T47D (cell line): ENCODE results near the gene CDK18.

ENCODE experiments used
- DNase-seq, 2 experiments: peaks; one replicate each; pipeline versions ENCODE4 v3.0.0 to v3.0.0-alpha.2; 2011 to 2012; ENCODE audit warnings: low read depth in 1 of 2, low spot score in 1 of 2
- JUND ChIP-seq: IDR thresholded peaks from 2 replicates; pipeline ENCODE4 v1.6.1; 2012; ENCODE audit warnings: low read depth
- in situ Hi-C: cut with HindIII; loops from 2 replicates; pipeline ENCODE4 v1.10.0; 2016; ENCODE audit warnings: low sequenced_read_pairs, low pct_unique_long_range_greater_than_20kb

The CDK18 gene

DNA sequence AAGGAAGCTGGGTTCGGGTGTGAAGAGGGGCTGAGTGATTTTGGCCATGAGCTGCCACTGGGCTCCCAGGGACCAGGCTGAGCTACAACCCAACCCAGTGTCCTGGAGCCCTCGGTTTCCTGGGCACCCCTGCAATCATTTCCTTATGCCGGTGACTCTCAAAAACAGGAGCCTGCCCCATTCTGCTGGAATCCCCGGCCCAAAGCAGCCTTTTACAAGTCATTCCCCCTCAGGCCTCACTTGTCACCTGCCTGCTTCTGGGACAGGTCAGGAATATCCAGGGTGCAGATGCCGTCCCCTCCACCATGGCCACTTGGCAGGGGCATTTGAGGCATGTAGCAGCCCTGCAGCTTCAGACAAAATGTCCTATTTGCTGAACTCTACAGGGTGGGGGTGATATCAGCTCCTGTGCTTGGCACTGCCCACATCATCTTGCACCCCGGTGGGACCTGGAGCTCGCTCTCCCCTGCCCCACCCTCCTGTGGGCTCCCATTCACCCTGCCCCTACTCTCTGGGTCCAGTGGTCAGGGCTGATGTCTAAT, 30.0 kb downstream of the CDK18 start:
- DNase-seq = no peak
- no peak for TF ChIP-seq JUND
- in situ Hi-C loops = no loop called here

DNA sequence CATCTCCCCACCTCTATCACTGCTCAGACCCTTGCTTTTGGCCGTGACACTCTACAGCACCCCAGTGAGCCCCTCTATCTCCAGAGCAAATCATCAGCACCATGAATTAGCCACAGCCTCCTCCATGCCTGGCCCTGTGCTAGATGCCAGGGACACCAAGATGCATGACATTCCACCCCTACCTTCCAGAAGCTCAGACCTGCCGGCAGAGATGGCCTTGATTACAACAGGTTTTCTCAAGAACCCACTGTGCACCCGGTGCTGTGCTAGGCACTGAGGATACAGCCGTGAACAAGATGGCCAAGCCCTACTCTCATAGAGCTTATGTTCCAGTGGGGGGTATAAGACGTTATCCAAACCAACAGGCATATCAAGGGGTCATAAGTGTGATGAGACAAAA, 30.6 kb downstream of the CDK18 start:
- no peak for DNase-seq
- TF ChIP-seq JUND = no peak
- in situ Hi-C loops = no loop called here

DNA sequence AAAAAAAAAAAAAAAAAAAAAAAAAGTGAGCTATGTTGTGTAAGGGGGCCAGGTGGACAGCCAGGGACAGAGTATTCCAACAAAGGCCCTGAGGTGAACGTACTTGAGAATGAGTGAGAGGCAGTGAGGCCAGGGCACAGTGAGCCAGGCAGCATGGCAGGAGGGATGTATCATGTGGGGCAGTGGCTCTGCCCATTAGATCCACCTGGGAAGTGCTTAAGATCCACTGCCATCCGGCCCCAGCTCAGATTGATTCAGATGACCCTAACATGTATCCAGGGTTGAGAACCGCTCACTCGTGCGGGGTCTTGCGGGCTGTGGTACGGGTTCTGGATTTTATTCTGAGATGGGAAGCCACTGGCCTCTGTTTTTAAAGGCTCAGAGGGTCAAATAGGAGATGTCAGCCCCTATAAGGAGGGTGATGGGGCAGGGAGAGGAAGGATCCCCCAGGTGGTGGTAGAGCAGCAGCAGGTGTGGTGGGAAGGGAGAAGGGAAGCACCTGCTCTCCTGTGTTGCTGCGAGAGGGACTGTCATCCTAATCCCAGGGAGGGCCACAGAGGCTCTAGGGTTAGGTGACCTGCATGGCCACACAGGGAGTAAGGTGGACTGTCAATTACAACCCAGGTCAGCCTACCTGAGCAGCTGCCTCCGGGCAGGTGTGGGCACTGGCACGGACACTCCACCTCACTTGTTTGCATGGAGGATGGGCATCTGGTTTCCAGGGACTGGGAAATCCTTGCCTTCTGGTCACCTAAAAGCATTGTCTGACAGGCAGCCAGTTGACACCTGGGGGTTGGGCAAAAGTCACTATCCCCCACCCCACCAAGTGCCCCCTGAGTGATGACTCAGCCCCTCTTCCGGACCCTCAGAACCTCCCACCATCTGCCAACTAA, 31.6 kb downstream of the CDK18 start:
- TF ChIP-seq JUND = no peak
- in situ Hi-C loops = no loop called here
- peak in 1 of 2 experiments; percentile 37 for DNase-seq

DNA sequence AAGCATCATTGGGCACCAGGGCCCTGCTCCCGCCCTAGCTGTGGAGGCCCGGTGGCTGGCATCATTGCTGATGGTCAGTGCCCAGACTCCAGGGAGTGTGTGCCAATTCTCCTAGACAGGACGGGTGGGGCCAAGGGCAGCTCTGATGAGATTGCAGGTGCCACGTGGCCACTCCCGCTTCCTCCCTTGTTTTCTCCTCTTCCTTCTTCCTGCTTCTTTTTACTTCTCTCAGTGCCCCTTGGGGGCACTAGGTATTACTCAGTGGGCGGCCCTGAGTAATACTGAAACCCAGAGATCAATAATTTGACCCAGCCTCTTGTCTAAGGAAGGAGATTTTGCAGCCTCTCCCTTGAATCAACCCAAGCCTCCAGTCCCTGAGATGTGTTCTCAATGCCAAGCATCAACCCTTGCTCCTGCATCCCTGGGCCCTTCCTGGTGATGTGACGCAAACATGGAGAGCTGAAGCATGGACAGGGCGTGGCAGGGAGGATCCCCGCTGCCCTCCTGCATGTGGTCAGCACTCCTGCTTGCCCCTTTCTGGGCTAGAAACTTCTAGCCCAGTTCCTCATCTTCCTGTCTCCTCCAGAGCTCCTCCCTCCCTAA, 32.4 kb downstream of the CDK18 start:
- TF ChIP-seq JUND = no peak
- DNase-seq = no peak
- in situ Hi-C loops = no loop called here

DNA sequence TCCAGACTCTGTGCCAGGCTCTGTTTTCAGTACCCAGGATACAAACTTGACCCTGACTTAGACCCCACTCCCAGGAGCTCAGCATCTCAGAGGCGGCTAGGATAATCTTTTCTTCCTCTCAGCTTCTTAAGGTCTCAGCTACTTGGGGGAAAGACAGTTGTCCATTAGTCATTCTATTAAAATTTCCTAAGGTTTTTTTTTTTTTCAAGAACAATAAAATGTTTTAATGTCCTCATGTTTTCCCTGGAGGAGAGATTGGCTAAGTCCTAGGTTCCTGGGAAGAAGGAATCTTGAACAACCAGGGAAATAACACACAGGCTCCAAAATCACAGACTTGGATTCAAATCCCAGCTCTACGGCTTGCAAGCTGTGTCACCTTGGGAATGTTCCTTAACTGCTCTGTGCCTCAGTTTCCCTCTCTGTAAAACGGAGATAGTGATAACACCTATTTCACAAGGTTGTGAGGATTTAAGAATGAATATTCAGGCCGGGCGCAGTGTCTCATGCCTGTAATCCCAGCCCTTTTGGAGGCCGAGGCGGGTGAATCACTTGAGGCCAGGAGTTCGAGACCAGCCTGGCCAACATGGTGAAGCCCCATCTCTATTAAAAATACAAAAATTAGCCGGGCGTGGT, 33.0 kb downstream of the CDK18 start:
- no peak for DNase-seq
- in situ Hi-C loops = no loop called here
- TF ChIP-seq JUND = no peak

DNA sequence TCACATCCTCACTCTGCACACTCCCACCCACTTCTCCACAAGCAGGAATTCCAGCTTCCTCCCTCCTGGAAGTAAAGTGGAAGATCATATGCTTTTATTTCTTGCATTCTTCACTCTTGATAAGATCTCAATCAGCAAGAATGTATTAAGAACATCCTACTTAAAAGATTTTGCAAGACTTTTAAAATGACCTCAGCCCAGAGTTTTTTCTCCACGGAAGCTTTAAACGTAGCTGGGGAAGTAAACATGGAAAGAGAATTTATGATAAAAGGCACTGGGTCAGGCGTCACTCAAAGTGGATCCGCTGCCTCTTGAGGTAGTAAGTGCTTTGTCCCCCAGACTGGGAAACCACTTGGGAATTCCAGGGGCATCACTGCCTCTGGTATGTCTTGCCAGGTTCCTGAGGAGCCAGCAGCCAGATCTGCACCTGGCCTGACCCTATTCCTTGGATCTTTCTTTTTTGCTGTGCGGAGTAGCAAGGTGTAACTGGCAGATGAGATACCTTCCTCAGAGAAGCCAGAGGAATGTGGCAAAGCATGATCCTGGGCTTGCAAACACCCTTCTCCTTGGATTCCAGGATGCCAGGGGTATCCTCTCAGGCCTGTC, 33.9 kb downstream of the CDK18 start:
- in situ Hi-C loops = no loop called here
- TF ChIP-seq JUND = no peak
- DNase-seq = no peak

DNA sequence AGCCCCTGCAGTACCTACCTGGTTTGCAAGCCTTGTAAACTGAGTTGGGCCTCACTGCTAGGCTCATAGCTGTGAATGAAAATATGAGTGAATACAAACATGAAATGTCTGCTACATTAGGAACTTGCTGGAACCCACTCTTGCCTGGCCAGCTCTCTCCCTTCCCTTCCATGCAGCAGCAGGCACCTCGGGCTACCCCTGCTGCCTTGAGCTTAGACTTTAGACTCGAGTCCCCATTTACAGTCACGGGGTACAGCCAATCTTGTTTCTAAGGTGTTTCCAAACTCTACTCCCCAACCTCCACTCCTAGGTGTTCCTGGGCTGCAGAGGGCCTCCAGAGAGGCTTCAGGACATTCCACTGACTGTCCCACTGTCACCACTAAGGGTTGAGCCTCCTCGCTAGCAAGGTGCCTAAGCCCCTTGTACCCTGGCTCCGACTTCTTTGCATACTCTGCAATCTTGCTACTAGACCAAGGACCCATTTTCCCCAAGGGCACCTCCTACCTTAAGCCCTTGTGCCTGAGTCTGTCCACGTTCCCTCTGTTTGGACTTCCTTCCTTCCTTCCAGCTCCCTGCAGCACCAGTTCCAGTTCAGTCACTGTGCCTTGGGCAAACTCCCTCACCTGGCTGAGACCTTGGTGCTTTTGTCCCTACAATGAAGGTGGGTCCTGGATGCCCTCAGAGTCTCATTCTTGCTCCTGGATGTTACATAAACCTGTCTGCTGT, 36.9 kb downstream of the CDK18 start:
- in situ Hi-C loops = no loop called here
- TF ChIP-seq JUND = no peak
- DNase-seq = no peak

DNA sequence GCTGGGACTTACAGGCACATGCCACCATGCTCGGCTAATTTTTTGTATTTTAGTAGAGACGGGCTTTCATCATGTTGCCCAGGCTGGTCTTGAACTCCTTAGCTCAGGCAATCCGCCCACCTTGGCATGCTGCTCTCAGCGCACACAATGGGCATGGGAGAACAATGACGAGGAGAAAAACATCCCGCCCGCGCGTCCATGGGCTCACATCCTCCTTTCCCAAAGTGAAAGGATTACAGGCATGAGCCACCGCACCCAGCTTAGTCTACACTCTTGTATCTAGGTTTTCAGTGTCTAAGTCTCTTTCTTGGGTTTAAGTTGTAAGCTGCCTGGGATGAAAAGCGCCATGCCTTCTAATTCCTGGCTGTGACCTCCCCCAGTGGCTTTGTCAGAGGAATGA, 37.9 kb downstream of the CDK18 start:
- TF ChIP-seq JUND = no peak
- in situ Hi-C loops = no loop called here
- DNase-seq = no peak

DNA sequence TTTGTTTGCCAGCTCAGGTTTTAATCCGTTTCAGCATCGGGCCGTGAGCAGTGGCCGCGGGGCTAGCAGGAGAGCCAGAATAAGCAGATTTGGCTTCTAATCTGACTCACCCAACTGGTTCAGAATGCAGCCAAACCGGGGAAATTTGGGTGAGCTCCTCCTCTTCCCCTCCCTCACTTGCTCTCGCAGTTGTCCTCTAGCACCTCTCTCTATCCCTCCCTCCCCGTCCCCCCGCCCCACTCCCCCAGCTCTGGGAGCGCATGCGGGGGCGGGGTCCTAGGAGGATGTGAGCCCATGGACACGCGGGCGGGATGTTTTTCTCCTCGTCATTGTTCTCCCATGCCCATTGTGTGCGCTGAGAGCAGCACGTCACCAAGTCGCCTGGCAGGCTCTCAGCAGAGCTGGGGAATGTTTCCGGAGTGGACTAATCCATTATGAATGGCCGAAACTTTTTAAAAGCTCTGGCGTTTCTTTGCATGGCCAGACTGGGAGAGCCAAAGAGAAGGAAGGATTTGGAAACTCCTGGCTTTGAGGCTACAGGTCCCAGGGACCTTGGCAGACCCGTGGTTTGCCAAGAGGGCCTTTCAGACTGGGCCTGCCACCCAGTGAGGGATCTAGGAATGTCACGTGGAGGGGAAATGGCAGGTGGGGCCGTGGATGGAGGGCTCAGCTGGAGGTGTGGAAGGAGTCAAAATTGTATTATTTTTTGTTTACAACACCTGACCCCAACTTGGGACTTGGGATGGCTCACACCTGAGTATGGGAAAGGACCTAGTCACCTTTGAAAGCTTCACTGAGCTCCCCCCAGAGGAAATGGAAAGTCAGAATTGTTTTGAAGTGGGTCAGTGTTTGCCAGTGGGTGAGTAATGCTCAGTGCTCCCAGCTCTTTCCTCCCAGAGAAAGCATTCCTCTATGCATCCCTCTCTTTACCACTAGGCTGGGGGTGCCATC, 39.2 kb downstream of the CDK18 start:
- DNase-seq = peak; percentile 55 to 98
- in situ Hi-C loops = no loop called here

DNA sequence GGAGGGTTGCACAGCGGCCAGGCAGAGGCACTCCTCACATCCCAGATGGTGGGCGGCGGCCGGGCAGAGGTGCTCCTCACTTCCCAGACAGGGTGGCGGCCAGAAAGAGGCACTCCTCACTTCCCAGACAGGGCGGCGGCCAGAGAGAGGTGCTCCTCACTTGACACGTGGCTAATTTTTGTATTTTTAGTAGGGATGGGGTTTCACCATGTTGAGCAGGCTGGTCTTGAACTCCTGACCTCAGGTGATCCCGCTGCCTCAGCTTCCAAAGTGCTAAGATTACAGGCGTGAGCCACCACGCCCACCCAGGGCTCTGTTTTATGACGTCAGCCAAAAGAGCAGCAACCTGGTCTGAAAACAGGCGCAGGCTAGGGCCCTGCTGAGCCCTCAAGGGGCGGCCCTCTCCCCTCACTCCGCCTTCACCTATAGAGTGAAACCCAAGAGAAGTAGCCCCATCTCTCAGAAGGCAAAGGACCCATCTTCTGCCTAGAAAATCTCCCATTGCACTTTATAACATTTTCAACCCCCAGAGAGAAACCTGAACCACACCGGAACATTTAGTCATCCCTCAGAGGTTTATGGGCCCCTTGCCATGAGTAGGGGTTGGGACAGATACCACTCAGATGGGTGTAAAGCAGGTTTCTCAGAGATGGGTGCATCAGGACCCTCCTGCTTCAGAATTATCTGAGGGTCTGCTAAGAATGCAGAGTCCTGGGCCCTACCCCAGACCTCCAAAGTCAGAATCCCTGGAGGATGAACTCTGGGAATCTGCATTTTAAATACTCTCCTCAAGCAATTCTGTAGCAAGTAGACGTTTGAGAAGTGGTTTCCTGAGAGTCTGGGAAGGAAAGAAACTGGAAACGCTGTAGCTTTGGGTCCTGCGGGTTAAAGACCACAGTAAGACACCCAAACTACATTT, 40.8 kb downstream of the CDK18 start:
- in situ Hi-C loops = no loop called here
- TF ChIP-seq JUND = no peak
- DNase-seq = no peak

More for the DNA sequence above, 39.2 kb downstream of the CDK18 start:
- no peak; the same call in none of the 2 replicates for TF ChIP-seq JUND

DNA sequence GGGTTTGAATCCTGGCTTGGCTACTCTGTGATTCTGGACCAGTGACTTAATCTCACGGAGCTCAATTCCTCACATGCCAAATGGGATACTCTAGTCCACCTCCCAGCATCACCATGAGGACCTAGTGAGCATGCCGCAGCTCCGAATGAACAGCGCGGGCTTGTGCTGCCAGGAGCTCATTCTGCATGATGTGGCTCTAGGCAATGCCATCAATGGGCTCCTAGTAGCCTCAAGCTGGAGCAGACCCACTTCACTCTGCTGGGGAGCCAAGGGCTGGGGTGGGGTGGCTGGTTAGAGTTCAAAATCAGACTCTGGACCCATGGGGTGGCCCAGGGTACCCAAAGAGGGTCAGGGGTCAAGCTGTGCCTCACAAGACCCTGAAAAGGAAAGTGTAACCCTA, 41.5 kb downstream of the CDK18 start:
- no peak for DNase-seq
- TF ChIP-seq JUND = no peak
- in situ Hi-C loops = no loop called here
